SK-N-MC (cell line): ENCODE data around the gene KYNU.

Source experiments
- EZH2 ChIP-seq: fragments of 200-600 bp; sonication (generic); IDR thresholded peaks from one replicate; pipeline ENCODE4 v1.6.1; 2017; ENCODE audit warnings: antibody characterized with exemption
- FOXP2 ChIP-seq: optimal IDR thresholded peaks from 2 replicates; pipeline ENCODE3; 2011; ENCODE audit warnings: mild to moderate bottlenecking, moderate library complexity; ENCODE audit not compliant: insufficient read depth; ENCODE audit errors: extremely low read length, control extremely low read depth
- POLR2AphosphoS5 ChIP-seq: IDR thresholded peaks from 2 replicates; pipeline ENCODE4 v1.6.1; 2012; ENCODE audit warnings: mild to moderate bottlenecking, low read depth, low read length, borderline replicate concordance

GRCh38 chr2:143075711-143076110, 198.2 kb downstream of the KYNU start:
- TF ChIP-seq EZH2: no peak
- no peak for TF ChIP-seq POLR2AphosphoS5
- no peak for TF ChIP-seq FOXP2
